Loucy (cell line): ENCODE results near the gene CBLC.

Experiments used
- EZH2phosphoT487 ChIP-seq: fragments of 200-600 bp; IDR thresholded peaks from 2 replicates; pipeline ENCODE4 v1.6.1; 2018; ENCODE audit warnings: antibody characterized with exemption, mild to moderate bottlenecking, moderate library complexity, borderline replicate concordance
- TF ChIP-seq, protein P1 (sequence below): fragments of 200-600 bp; sonication (generic); conservative IDR thresholded peaks from 2 replicates; pipeline ENCODE4 v1.5.1; 2014; ENCODE audit warnings: mild to moderate bottlenecking, antibody characterized with exemption, low read length

DNA sequence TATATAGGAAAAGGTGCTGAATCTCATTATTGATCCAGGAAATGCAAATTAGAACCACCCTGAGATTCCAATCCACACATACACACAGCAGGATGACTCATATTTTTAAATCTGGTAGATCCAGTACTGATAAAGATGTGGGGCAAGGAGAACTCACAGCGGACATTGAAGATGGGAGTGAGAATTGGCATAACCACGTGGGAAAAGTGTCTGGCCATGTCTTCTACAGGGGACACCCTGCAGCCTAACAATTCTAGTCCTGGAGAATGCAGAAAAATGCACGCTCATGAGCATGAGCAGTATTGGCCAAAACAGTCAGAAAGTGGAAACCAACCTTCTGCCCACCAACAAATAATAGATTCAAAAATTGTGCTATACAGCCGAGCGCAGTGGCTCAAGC lies 42.7 kb upstream of the CBLC start:
- TF ChIP-seq, protein P1, sequence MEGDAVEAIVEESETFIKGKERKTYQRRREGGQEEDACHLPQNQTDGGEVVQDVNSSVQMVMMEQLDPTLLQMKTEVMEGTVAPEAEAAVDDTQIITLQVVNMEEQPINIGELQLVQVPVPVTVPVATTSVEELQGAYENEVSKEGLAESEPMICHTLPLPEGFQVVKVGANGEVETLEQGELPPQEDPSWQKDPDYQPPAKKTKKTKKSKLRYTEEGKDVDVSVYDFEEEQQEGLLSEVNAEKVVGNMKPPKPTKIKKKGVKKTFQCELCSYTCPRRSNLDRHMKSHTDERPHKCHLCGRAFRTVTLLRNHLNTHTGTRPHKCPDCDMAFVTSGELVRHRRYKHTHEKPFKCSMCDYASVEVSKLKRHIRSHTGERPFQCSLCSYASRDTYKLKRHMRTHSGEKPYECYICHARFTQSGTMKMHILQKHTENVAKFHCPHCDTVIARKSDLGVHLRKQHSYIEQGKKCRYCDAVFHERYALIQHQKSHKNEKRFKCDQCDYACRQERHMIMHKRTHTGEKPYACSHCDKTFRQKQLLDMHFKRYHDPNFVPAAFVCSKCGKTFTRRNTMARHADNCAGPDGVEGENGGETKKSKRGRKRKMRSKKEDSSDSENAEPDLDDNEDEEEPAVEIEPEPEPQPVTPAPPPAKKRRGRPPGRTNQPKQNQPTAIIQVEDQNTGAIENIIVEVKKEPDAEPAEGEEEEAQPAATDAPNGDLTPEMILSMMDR: no peak
- TF ChIP-seq EZH2phosphoT487: no peak
